PC-3 (cell line): ENCODE measurements around the gene NFIC. TPM values are rescaled to one million over a fixed set of nuclear protein-coding genes. Genes with fewer than 3 reads are reported as not detected.

Experiments
- ATAC-seq: fragments of 200-7000 bp; cut with Tn5 transposase; 2 replicates; pipeline ENCODE4 v1.9.1; 2020; ENCODE audit warnings: mild to moderate bottlenecking, moderate library complexity
- BruUV-seq: library from RNA; stranded (reverse); fragments of 400-500 nt; replicated peaks from 2 replicates; lab custom pipeline; 2021; lab: Mats Ljungman, UMichigan
- CTCF ChIA-PET: fragments of 300-600 bp; sonication (Branson Sonifier 250); formaldehyde crosslinking; loops from one replicate; lab custom pipeline; 2022; ENCODE audit warnings: antibody characterized with exemption; lab: Charles Lee
- POLR2A ChIA-PET: fragments of 300-600 bp; sonication (Branson Sonifier 250); formaldehyde crosslinking; loops from one replicate; lab custom pipeline; 2022; ENCODE audit warnings: antibody characterized with exemption; ENCODE audit not compliant: unreplicated experiment; lab: Charles Lee
- DNase-seq: peaks from one replicate; pipeline ENCODE4 v3.0.0-alpha.2; 2015
- H2AFZ ChIP-seq: fragments of 300-600 bp; sonication (generic); 2 replicates; pipeline ENCODE4 v1.6.0; 2016; ENCODE audit warnings: antibody characterized with exemption, low read length
- H3F3A ChIP-seq: fragments of 300-600 bp; sonication (generic); one replicate; pipeline ENCODE4 v1.6.0; 2017; ENCODE audit warnings: antibody characterized with exemption, low read length, control low read depth, mild to moderate bottlenecking; ENCODE audit not compliant: unreplicated experiment
- H3K27ac ChIP-seq: fragments of 300-600 bp; sonication (generic); 2 replicates; pipeline ENCODE4 v1.5.1; 2016; ENCODE audit warnings: mild to moderate bottlenecking, low read length
- H3K27me3 ChIP-seq: fragments of 300-600 bp; sonication (generic); 2 replicates; pipeline ENCODE4 v1.6.1; 2016; ENCODE audit warnings: low read length, mixed read lengths
- H3K36me3 ChIP-seq: fragments of 300-600 bp; sonication (generic); 2 replicates; pipeline ENCODE4 v1.6.1; 2016; ENCODE audit warnings: low read depth, mixed run types, low read length, mixed read lengths
- H3K4me1 ChIP-seq: fragments of 300-600 bp; sonication (generic); 2 replicates; pipeline ENCODE4 v1.5.1; 2016; ENCODE audit warnings: low read length; ENCODE audit not compliant: insufficient read depth
- H3K4me2 ChIP-seq: fragments of 300-600 bp; sonication (generic); 2 replicates; pipeline ENCODE4 v1.6.0; 2016; ENCODE audit warnings: low read length
- H3K4me3 ChIP-seq: fragments of 300-600 bp; sonication (generic); 2 replicates; pipeline ENCODE4 v1.5.1; 2016; ENCODE audit warnings: mild to moderate bottlenecking, low read length, mixed read lengths
- H3K79me2 ChIP-seq: fragments of 300-600 bp; sonication (generic); 2 replicates; pipeline ENCODE4 v1.6.1; 2017; ENCODE audit warnings: low read length, mixed read lengths
- H3K9ac ChIP-seq: fragments of 300-600 bp; sonication (generic); 2 replicates; pipeline ENCODE4 v1.6.0; 2016; ENCODE audit warnings: mild to moderate bottlenecking, low read length
- H3K9me2 ChIP-seq: fragments of 300-600 bp; sonication (generic); replicated peaks from 2 replicates; pipeline ENCODE4 v1.6.1; 2016; ENCODE audit warnings: mixed run types, low read length, mixed read lengths
- H3K9me3 ChIP-seq: fragments of 300-600 bp; sonication (generic); 2 replicates; pipeline ENCODE4 v1.6.1; 2016; ENCODE audit warnings: low read length, mixed read lengths
- H4K20me1 ChIP-seq: fragments of 300-600 bp; sonication (generic); 2 replicates; pipeline ENCODE4 v1.6.1; 2016; ENCODE audit warnings: low read length, mixed read lengths
- EZH2 ChIP-seq: fragments of 300-600 bp; sonication (generic); IDR thresholded peaks from one replicate; pipeline ENCODE4 v1.6.1; 2017; ENCODE audit warnings: antibody characterized with exemption, mild to moderate bottlenecking, low read length; ENCODE audit not compliant: unreplicated experiment
- EZH2phosphoT487 ChIP-seq: fragments of 300-600 bp; sonication (generic); IDR thresholded peaks from 2 replicates; pipeline ENCODE4 v1.6.1; 2018; ENCODE audit warnings: mild to moderate bottlenecking, antibody characterized with exemption, low read length, borderline replicate concordance
- intact Hi-C: fragments of 100-400 bp; cut with micrococcal nuclease; formaldehyde crosslinking; loops from 2 replicates; pipeline ENCODE4 v1.9.0; 2023
- total RNA-seq: library from RNA; depleted of rRNA; stranded (reverse); fragments of >200 nt; gene quantifications from 2 replicates; pipeline ENCODE4 v1.2.3, GENCODE V29; 2014
- TF ChIP-seq, protein P1 (sequence below): fragments of 300-600 bp; sonication (generic); conservative IDR thresholded peaks from 2 replicates; pipeline ENCODE4 v1.5.1; 2017; ENCODE audit warnings: antibody characterized with exemption, low read depth, mild to moderate bottlenecking, low read length

NFIC gene
- total RNA-seq, 1 experiment from 2014 or later = 31.7 TPM

DNA sequence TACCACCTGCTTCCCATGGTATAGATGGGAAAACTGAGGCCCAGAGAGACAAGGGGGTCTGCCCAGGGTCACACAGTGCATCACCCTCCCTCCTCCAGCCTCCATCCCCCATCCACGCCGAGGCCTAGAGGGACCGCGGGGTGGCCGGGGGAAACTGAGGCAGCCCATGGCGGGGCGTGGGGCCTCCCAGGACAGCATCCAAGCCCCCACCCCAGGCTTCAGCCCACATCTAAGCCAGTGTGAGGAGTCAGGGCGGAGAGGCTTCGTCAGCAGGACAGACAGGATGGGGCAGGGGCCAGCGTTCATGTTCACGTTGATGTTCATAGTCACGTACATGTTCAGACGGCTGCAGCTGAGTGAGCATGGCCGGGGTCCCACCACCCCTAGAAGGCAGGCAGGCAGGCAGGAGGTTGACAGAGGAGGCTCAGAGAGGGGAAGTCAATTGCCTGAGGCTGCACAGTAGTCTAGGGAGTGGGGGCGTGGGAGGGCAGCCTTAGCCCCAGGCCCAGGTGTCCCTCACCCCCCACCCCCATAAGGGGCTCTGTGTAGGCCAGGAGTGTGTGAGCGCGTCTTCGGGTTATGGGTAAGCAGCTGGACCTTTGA lies 90.6 kb downstream of the NFIC start:
- DNase-seq = no peak
- BruUV-seq = no TSS peak
- no peak overlapping the region for H2AFZ ChIP-seq
- no peak overlapping the region for H3K4me2 ChIP-seq
- H3K9ac ChIP-seq = no peak overlapping the region
- no peak for ATAC-seq
- TF ChIP-seq EZH2phosphoT487 (no peak), EZH2 (no peak)
- TF ChIP-seq, protein P1, sequence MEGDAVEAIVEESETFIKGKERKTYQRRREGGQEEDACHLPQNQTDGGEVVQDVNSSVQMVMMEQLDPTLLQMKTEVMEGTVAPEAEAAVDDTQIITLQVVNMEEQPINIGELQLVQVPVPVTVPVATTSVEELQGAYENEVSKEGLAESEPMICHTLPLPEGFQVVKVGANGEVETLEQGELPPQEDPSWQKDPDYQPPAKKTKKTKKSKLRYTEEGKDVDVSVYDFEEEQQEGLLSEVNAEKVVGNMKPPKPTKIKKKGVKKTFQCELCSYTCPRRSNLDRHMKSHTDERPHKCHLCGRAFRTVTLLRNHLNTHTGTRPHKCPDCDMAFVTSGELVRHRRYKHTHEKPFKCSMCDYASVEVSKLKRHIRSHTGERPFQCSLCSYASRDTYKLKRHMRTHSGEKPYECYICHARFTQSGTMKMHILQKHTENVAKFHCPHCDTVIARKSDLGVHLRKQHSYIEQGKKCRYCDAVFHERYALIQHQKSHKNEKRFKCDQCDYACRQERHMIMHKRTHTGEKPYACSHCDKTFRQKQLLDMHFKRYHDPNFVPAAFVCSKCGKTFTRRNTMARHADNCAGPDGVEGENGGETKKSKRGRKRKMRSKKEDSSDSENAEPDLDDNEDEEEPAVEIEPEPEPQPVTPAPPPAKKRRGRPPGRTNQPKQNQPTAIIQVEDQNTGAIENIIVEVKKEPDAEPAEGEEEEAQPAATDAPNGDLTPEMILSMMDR = no peak
- no peak overlapping the region for H3K27ac ChIP-seq
- no peaks in the 10 kb centered on the region for H3K9me3 ChIP-seq
- H3K4me1 ChIP-seq = no peaks in the 10 kb centered on the region
- intact Hi-C loops = no loop called here
- H3K9me2 ChIP-seq = no peaks in the 10 kb centered on the region
- ChIA-PET CTCF (no interaction called here), POLR2A (no interaction called here)
- H3K79me2 ChIP-seq = no peaks in the 10 kb centered on the region
- no peaks in the 10 kb centered on the region for H4K20me1 ChIP-seq
- H3F3A ChIP-seq = no peaks in the 10 kb centered on the region
- H3K4me3 ChIP-seq = no peak overlapping the region
- no peaks in the 10 kb centered on the region for H3K27me3 ChIP-seq
- peaks cover 5% of the 10 kb centered on the region; the same call in 1 of the 2 replicates for H3K36me3 ChIP-seq

DNA sequence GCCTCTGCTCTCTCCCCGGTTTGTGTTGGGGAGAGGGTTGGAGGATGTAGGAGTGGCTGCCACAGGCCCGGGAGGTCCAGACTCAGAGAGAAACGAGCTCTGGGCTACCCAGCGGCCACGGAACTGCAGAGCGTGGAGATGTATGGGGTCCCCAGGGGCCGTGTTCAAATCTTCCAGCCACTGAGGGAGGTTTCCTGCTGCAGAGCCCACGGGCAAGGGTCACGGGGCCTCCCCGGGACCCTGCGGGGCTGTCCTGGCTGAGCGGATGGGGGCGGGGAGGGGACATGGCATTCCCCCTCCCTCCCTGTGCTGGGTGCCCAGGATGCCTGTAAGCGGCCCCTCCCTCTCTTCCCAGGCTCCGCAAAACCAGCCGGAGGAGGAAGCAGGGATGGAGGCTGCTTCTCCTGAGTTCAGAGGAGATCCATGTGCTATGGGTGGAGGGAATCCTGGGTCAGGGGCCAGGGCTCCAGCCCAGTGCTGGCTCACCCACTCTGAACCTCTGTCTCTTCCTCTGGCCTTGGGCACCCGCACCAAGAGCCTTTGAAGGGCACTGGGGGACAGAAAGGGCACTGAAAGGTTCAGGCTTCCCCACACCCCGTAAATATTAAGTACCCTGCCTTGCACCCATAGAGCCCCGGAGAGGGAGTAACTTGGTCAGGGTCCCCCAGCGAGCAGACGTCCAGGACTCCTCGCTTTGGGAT lies 91.3 kb downstream of the NFIC start:
- no peak for TF ChIP-seq EZH2
- TF ChIP-seq, protein P1 = no peak
- TF ChIP-seq EZH2phosphoT487 = no peak
- ATAC-seq = no peak
- Histone ChIP-seq H3K4me3 (no peak overlapping the region), H3K9me2 (no peaks in the 10 kb centered on the region), H4K20me1 (no peaks in the 10 kb centered on the region), H3K9ac (no peak overlapping the region), H3K79me2 (no peaks in the 10 kb centered on the region), H3K36me3 (peaks cover 2% of the 10 kb centered on the region; the same call in 1 of the 2 replicates), H3K4me1 (no peaks in the 10 kb centered on the region), H3K9me3 (no peaks in the 10 kb centered on the region), H3K27me3 (no peaks in the 10 kb centered on the region), H3K4me2 (no peak overlapping the region), H2AFZ (no peak overlapping the region), H3F3A (no peaks in the 10 kb centered on the region), H3K27ac (no peak overlapping the region)
- POLR2A ChIA-PET = no interaction called here
- no peak for DNase-seq
- BruUV-seq = no TSS peak
- intact Hi-C loops = no loop called here
- CTCF ChIA-PET = no interaction called here
